ENCODE measurements around the gene NPAS2.

GRCh38 chr2:100909534-100910081, 89.7 kb downstream of the NPAS2 start:
- no peak for TF ChIP-seq CTCF (IDR thresholded peaks at IDR 0.05)
- TF ChIP-seq POLR2A (IDR thresholded peaks at IDR 0.05): no peak
- TF ChIP-seq POLR2AphosphoS5 (IDR thresholded peaks at IDR 0.05): no peak

Data from breast epithelium (tissue), 3 donors.